Measurements from ENCODE around the gene WWOX.

- TF ChIP-seq CTCF (IDR thresholded peaks at IDR 0.05; ENCODE audit: poor library complexity) (peak; percentile 47), EZH2phosphoT487 (IDR thresholded peaks at IDR 0.05; ENCODE audit: low read depth, severe bottlenecking, unreplicated experiment) (no peak), EZH2 (IDR thresholded peaks at IDR 0.05; ENCODE audit: borderline replicate concordance) (no peak)
Measured at GRCh38 chr16:79261481-79261940, 1162.1 kb downstream of the WWOX start.

Data from hepatocyte (in vitro differentiated cells).